Endothelial cell of umbilical vein (primary cell): Measurements from ENCODE around the gene CTDP1.

ENCODE experiments used
- EZH2 ChIP-seq: IDR thresholded peaks from 2 replicates; pipeline ENCODE4 v1.6.1; 2012; ENCODE audit warnings: borderline replicate concordance, low read depth, mild to moderate bottlenecking, moderate library complexity, low read length, inconsistent platforms; ENCODE audit not compliant: severe bottlenecking
- FOS ChIP-seq: IDR thresholded peaks from 2 replicates; pipeline ENCODE4 v1.6.1; 2011; ENCODE audit warnings: mild to moderate bottlenecking, low read length, moderate library complexity, borderline replicate concordance; ENCODE audit not compliant: insufficient read depth
- MYC ChIP-seq: IDR thresholded peaks from one replicate; pipeline ENCODE4 v1.6.1; 2011; ENCODE audit warnings: mild to moderate bottlenecking, low read depth, low read length
- POLR2A ChIP-seq: IDR thresholded peaks from 2 replicates; pipeline ENCODE4 v1.6.1; 2012; ENCODE audit warnings: low read depth, mild to moderate bottlenecking, control low read depth, low read length
- POLR2AphosphoS5 ChIP-seq: IDR thresholded peaks from 2 replicates; pipeline ENCODE4 v1.6.1; 2012; ENCODE audit warnings: low read depth, mild to moderate bottlenecking, control low read depth, low read length, moderate library complexity; ENCODE audit not compliant: insufficient read depth
- TF ChIP-seq, protein P1 (sequence below), 2 donors: IDR thresholded peaks; 1 replicate in 1 of 2; 2 replicates in 1 of 2; pipeline ENCODE4 v1.5.1; 2011; ENCODE audit warnings: low read length in 2 of 2, mild to moderate bottlenecking in 2 of 2, moderate library complexity in 2 of 2, control low read depth in 1 of 2, inconsistent platforms in 1 of 2, low read depth in 1 of 2; ENCODE audit not compliant: insufficient read depth in 1 of 2; ENCODE audit errors: extremely low read depth in 1 of 2
- TF ChIP-seq, protein P2 (sequence below): IDR thresholded peaks from 2 replicates; pipeline ENCODE4 v1.6.1; 2011; ENCODE audit not compliant: insufficient read depth, insufficient read length

DNA sequence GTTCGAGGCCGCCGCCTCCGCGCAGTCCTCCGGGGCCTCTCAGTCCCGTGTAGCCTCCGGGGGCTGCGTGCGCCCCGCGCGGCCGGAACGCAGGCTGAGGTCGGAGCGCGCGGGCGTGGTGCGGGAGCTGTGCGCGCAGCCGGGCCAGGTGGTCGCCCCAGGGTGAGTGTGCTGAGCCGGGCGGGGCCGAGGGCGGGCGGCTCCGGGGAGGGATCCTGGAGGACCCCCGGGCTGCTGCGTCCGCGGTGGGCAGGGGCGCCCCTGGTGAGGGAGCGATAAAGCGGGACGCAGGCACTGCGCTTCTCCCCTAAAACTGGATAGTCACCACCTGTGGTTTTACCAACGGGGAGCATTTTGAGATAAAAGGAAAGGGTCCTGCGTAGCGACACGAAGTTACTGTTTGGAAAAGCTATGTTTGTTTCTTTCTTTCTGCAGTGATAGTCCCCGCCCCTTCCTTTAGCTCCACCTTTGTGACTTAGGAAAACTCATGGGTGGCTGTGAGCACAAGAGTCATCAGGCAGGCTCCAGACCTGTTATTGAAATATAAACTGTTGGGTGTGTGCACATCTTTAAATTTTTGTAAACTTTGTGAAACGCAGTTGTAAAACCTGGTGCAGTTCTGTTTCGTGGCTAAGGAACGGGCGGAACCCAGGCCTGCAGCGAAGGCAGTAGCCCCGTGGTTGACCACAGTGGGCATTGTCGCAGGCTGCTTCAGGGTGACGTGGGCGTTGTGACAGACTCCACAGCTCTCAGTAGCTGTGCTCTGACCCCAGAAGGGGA lies 687 bp downstream of the CTDP1 start:
- TF ChIP-seq, protein P1, sequence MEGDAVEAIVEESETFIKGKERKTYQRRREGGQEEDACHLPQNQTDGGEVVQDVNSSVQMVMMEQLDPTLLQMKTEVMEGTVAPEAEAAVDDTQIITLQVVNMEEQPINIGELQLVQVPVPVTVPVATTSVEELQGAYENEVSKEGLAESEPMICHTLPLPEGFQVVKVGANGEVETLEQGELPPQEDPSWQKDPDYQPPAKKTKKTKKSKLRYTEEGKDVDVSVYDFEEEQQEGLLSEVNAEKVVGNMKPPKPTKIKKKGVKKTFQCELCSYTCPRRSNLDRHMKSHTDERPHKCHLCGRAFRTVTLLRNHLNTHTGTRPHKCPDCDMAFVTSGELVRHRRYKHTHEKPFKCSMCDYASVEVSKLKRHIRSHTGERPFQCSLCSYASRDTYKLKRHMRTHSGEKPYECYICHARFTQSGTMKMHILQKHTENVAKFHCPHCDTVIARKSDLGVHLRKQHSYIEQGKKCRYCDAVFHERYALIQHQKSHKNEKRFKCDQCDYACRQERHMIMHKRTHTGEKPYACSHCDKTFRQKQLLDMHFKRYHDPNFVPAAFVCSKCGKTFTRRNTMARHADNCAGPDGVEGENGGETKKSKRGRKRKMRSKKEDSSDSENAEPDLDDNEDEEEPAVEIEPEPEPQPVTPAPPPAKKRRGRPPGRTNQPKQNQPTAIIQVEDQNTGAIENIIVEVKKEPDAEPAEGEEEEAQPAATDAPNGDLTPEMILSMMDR (IDR thresholded peaks at IDR 0.05; ENCODE audit: extremely low read depth in 1 of 2, insufficient read depth in 1 of 2, low read depth in 1 of 2, low read length in 2 of 2), result no peak
- no peak for TF ChIP-seq POLR2AphosphoS5
- no peak for TF ChIP-seq POLR2A
- no peak for TF ChIP-seq EZH2
- TF ChIP-seq, protein P2, sequence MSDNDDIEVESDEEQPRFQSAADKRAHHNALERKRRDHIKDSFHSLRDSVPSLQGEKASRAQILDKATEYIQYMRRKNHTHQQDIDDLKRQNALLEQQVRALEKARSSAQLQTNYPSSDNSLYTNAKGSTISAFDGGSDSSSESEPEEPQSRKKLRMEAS, result no peak
- no peak for TF ChIP-seq MYC
- no peak for TF ChIP-seq FOS
